Type B pancreatic cell (in vitro differentiated cells): ENCODE results near the gene C11orf91. TPM values are rescaled to one million over a fixed set of nuclear protein-coding genes. Genes with fewer than 3 reads are reported as not detected.
"Not testable (repeated sequence)": the region's sequence is repeated elsewhere in the genome, so short reads cannot be mapped to it uniquely, and the experiment has no call there.

Experiments
- DNase-seq: peaks from one replicate; pipeline ENCODE4 v3.0.0; 2021; ENCODE audit warnings: mixed read lengths; ENCODE audit not compliant: unreplicated experiment; ENCODE audit errors: extremely low spot score
- H3K27ac Mint-ChIP-seq: 2 replicates; pipeline ENCODE4 v1.8.0; 2021; ENCODE audit warnings: mild to moderate bottlenecking, mixed read lengths
- H3K27me3 Mint-ChIP-seq: 2 replicates; pipeline ENCODE4 v1.8.0; 2021; ENCODE audit warnings: mixed read lengths
- H3K36me3 Mint-ChIP-seq: 2 replicates; pipeline ENCODE4 v1.8.0; 2021; ENCODE audit warnings: mixed read lengths
- H3K4me1 Mint-ChIP-seq: one replicate; pipeline ENCODE4 v1.8.0; 2021; ENCODE audit warnings: mixed read lengths; ENCODE audit not compliant: unreplicated experiment
- H3K4me3 Mint-ChIP-seq: 2 replicates; pipeline ENCODE4 v1.8.0; 2021; ENCODE audit warnings: mild to moderate bottlenecking, mixed read lengths
- H3K9me3 Mint-ChIP-seq: 2 replicates; pipeline ENCODE4 v1.8.0; 2021; ENCODE audit warnings: mixed read lengths
- total RNA-seq: library from RNA; stranded (reverse); gene quantifications from 2 replicates; pipeline ENCODE4 v1.2.1, GENCODE V29; 2021; ENCODE audit warnings: low replicate concordance
- TF ChIP-seq, protein P1 (sequence below): fragments of 200-600 bp; sonication (generic); conservative IDR thresholded peaks from 2 replicates; pipeline ENCODE4 v1.5.0; 2021; ENCODE audit warnings: antibody characterized with exemption, mild to moderate bottlenecking

Gene C11orf91
- total RNA-seq, 1 donor from 2014 or later: not detected

DNA sequence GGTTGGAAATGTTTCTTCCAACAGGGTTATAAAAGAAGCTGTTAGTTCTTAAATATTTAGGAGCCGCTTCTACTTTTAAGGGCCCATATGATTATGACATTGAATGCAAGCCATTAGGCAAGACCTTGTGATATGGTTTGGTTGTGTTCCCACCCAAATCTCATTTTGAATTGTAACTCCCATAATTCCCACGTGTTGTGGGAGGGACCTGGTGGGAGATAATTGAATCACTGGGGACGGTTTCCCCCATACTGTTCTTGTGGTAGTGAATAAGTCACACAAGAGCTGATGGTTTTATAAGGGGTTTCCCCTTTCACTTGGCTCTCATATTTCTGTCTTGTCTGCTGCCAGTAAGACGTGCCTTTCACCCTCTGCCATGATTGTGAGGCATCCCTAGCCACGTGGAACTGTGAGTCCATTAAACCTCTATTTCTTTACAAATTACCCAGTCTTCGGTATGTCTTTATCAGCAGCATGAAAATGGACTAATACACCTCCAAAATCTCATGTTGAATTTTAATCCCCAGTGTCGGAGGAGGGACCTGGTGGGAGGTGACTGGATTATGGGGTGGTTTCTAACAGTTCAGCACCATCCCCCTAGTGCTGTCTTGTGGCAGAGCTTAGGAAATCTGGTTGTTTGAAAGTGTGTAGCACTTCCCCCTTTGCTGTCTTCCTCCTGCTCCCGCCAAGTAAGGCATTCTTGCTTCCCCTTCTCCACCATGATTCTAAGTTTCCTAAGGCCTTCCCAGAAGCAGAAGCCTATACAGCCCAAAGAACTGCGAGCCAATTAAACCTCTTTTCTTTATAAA is 31.3 kb upstream of the C11orf91 start:
- Mint-ChIP-seq H3K4me3 (peak overlapping the region; percentile 17), H3K27ac (peak overlapping the region; percentile 40), H3K36me3 (peaks cover 38% of the 10 kb centered on the region), H3K27me3 (no peaks in the 10 kb centered on the region), H3K9me3 (no peaks in the 10 kb centered on the region), H3K4me1 (peaks cover 42% of the 10 kb centered on the region)
- no peak for DNase-seq
- TF ChIP-seq, protein P1, sequence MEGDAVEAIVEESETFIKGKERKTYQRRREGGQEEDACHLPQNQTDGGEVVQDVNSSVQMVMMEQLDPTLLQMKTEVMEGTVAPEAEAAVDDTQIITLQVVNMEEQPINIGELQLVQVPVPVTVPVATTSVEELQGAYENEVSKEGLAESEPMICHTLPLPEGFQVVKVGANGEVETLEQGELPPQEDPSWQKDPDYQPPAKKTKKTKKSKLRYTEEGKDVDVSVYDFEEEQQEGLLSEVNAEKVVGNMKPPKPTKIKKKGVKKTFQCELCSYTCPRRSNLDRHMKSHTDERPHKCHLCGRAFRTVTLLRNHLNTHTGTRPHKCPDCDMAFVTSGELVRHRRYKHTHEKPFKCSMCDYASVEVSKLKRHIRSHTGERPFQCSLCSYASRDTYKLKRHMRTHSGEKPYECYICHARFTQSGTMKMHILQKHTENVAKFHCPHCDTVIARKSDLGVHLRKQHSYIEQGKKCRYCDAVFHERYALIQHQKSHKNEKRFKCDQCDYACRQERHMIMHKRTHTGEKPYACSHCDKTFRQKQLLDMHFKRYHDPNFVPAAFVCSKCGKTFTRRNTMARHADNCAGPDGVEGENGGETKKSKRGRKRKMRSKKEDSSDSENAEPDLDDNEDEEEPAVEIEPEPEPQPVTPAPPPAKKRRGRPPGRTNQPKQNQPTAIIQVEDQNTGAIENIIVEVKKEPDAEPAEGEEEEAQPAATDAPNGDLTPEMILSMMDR: no peak

DNA sequence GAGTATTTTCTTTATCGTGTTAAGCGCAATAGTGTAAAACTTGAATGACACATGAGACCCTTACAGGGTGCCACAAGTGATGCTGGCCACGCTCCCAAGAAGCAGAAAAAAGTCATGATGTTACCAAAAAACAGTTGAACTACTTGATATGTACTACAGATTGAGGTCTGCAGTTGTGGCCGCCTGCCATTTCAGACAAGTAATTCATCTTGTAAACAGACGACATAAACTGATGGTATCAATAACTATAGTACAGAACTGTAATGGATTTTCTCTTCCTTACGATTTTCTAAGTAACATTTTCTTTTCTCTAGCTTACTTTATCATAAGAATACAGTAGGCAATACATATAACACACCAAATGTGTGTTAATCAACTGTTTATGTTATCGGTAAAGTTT is 30.1 kb upstream of the C11orf91 start:
- H3K27me3 Mint-ChIP-seq: no peaks in the 10 kb centered on the region
- H3K27ac Mint-ChIP-seq: no peak overlapping the region
- H3K9me3 Mint-ChIP-seq: no peaks in the 10 kb centered on the region
- peaks cover 49% of the 10 kb centered on the region for H3K4me1 Mint-ChIP-seq
- H3K4me3 Mint-ChIP-seq: no peak overlapping the region
- peaks cover 45% of the 10 kb centered on the region for H3K36me3 Mint-ChIP-seq
- DNase-seq: no peak
- TF ChIP-seq, protein P1: no peak

- DNase-seq: not testable (repeated sequence)
These were observed 28.5 kb upstream of the C11orf91 start for GRCh38 chr11:33729072-33729664.

GRCh38 chr11:33727539-33727938 is 26.9 kb upstream of the C11orf91 start:
- H3K27ac Mint-ChIP-seq: not testable (repeated sequence)

More at GRCh38 chr11:33729072-33729664, 28.5 kb upstream of the C11orf91 start:
- not testable (repeated sequence) for H3K27ac Mint-ChIP-seq, H3K27me3 Mint-ChIP-seq, H3K9me3 Mint-ChIP-seq, H3K4me3 Mint-ChIP-seq
- Mint-ChIP-seq H3K36me3 (peaks cover 48% of the 10 kb centered on the region), H3K4me1 (peaks cover 50% of the 10 kb centered on the region)

GRCh38 chr11:33725496-33725895 is 24.9 kb upstream of the C11orf91 start:
- Mint-ChIP-seq H3K27me3 (no peaks in the 10 kb centered on the region), H3K36me3 (peaks cover 40% of the 10 kb centered on the region), H3K4me3 (no peak overlapping the region), H3K9me3 (no peaks in the 10 kb centered on the region), H3K4me1 (peaks cover 40% of the 10 kb centered on the region), H3K27ac (no peak overlapping the region)
- no peak for DNase-seq
- TF ChIP-seq, protein P1: no peak

More at GRCh38 chr11:33727539-33727938, 26.9 kb upstream of the C11orf91 start:
- H3K27me3 Mint-ChIP-seq, H3K4me3 Mint-ChIP-seq, DNase-seq, H3K9me3 Mint-ChIP-seq: not testable (repeated sequence)
- peaks cover 52% of the 10 kb centered on the region for H3K4me1 Mint-ChIP-seq
- H3K36me3 Mint-ChIP-seq: peaks cover 42% of the 10 kb centered on the region

DNA sequence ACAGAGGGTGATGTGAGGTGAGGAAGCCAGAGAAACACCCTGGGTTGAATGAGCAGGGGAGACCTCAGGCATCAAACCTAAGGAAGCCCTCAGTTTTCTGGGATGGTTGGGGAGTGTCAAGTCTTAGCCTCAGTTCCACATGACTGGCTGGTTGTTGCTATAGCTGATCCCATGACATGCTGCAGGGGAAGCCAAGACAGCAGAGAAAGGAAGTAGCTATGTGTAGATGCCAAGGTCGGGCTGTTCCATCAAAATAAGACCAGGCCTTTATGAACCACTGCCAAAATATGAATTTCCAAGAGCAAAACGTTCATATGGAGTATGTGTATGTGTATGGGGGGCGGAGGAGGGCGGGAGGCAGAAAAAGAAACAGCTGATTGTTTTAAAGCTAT is 24.0 kb upstream of the C11orf91 start:
- Mint-ChIP-seq H3K27ac (peak overlapping the region; percentile 65), H3K4me3 (no peak overlapping the region), H3K36me3 (peaks cover 46% of the 10 kb centered on the region), H3K27me3 (no peaks in the 10 kb centered on the region), H3K4me1 (peaks cover 38% of the 10 kb centered on the region), H3K9me3 (no peaks in the 10 kb centered on the region)
- TF ChIP-seq, protein P1: no peak
- DNase-seq: no peak
